ENCODE data around the gene ACBD6. TPM values are rescaled to one million over a fixed set of nuclear protein-coding genes. Genes with fewer than 3 reads are reported as not detected.

ACBD6 gene
- total and polyA plus RNA-seq, 10 of the 15 experiments (the other 5 are each of a cell fraction or from before 2014, with no cell fraction given), result 15.0 to 67.3 (median 55.0) TPM

DNA sequence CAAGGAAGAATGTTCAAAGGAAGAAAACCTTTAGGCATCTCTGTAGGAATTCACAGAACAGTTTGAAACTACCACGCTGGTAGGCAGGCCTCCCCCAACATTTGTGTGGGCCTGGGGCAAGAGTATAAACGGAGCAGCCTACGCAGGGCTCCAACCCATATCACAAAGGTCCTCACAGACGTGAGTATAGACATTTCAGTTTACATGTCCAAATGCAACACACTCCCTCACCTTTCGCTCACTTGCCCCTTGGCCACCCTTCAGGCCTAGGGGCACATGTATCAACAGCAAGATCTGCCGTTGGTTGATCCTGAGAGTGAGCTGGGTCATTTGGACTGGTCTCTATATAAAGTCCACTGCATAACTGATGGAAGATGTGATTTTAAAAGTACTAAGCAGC is 133.3 kb downstream of the ACBD6 start:
- WGBS (ENCODE audit: insufficient coverage, insufficient replicate concordance, low lambda C conversion rate, missing lambda C conversion rate), result 96% methylated on average over 6 of the region's 6 CpGs
- no peaks in the 10 kb centered on the region for H3K9me3 ChIP-seq (replicated peaks; ENCODE audit: control insufficient read depth, insufficient read depth, low read length)
- POLR2A ChIA-PET, result interaction anchor here (0.6 kb wide), 1 partner anchor 463 kb away, joined by 5 read pairs; no protein-coding TSS in a partner anchor
- no peak overlapping the region for H3K9ac ChIP-seq (ENCODE audit: control insufficient read depth, insufficient read depth, low read length)
- RAD21 ChIA-PET (ENCODE audit: unreplicated experiment), result no interaction called here
- intact Hi-C loops (cut with micrococcal nuclease; ENCODE audit: unreplicated experiment), result no loop called here
- no peaks in the 10 kb centered on the region for H3K79me2 ChIP-seq (ENCODE audit: control insufficient read depth, insufficient read depth, low read length)
- no peak for ATAC-seq
- no peaks in the 10 kb centered on the region for H3K36me3 ChIP-seq (ENCODE audit: control insufficient read depth in 2 of 2, insufficient read depth in 2 of 2, low read length in 1 of 2)
- H4K20me1 ChIP-seq (ENCODE audit: control insufficient read depth, insufficient read depth), result no peaks in the 10 kb centered on the region
- CTCF ChIA-PET, result interaction anchor here (1.6 kb wide), 1 partner anchor 113 kb away, joined by 3 read pairs; no protein-coding TSS in a partner anchor
- H3K4me1 ChIP-seq (ENCODE audit: control insufficient read depth, insufficient read depth, low read length), result no peaks in the 10 kb centered on the region
- TF ChIP-seq KDM1A (IDR thresholded peaks at IDR 0.05; ENCODE audit: borderline replicate concordance) (no peak), NBN (IDR thresholded peaks at IDR 0.05) (no peak), NFYB (IDR thresholded peaks at IDR 0.05; ENCODE audit: insufficient read depth, low read depth, low read length) (no peak), TAF1 (IDR thresholded peaks at IDR 0.05; ENCODE audit: borderline replicate concordance, low read depth, low read length) (no peak), TCF12 (IDR thresholded peaks at IDR 0.05; ENCODE audit: low read depth, low read length) (no peak), MXI1 (IDR thresholded peaks at IDR 0.05; ENCODE audit: low read depth, low read length) (no peak), BHLHE40 (IDR thresholded peaks at IDR 0.05; ENCODE audit: borderline replicate concordance in 1 of 2, low read depth in 2 of 2, low read length in 1 of 2) (no peak), SMAD5 (IDR thresholded peaks at IDR 0.05; ENCODE audit: low read depth) (no peak), STAT1 (conservative IDR thresholded peaks at IDR 0.05) (no peak), CHD4 (IDR thresholded peaks at IDR 0.05) (no peak), HDAC2 (IDR thresholded peaks at IDR 0.05) (no peak), RCOR1 (conservative IDR thresholded peaks at IDR 0.05; ENCODE audit: low read depth, low read length) (no peak)
- TF ChIP-seq, protein P1, sequence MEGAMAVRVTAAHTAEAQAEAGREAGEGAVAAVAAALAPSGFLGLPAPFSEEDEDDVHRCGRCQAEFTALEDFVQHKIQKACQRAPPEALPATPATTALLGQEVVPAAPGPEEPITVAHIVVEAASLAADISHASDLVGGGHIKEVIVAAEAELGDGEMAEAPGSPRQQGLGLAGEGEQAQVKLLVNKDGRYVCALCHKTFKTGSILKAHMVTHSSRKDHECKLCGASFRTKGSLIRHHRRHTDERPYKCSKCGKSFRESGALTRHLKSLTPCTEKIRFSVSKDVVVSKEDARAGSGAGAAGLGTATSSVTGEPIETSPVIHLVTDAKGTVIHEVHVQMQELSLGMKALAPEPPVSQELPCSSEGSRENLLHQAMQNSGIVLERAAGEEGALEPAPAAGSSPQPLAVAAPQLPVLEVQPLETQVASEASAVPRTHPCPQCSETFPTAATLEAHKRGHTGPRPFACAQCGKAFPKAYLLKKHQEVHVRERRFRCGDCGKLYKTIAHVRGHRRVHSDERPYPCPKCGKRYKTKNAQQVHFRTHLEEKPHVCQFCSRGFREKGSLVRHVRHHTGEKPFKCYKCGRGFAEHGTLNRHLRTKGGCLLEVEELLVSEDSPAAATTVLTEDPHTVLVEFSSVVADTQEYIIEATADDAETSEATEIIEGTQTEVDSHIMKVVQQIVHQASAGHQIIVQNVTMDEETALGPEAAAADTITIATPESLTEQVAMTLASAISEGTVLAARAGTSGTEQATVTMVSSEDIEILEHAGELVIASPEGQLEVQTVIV (IDR thresholded peaks at IDR 0.05; ENCODE audit: borderline replicate concordance, partially characterized antibody), result no peak
- TF ChIP-seq, protein P2, sequence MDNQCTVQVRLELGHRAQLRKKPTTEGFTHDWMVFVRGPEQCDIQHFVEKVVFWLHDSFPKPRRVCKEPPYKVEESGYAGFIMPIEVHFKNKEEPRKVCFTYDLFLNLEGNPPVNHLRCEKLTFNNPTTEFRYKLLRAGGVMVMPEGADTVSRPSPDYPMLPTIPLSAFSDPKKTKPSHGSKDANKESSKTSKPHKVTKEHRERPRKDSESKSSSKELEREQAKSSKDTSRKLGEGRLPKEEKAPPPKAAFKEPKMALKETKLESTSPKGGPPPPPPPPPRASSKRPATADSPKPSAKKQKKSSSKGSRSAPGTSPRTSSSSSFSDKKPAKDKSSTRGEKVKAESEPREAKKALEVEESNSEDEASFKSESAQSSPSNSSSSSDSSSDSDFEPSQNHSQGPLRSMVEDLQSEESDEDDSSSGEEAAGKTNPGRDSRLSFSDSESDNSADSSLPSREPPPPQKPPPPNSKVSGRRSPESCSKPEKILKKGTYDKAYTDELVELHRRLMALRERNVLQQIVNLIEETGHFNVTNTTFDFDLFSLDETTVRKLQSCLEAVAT (IDR thresholded peaks at IDR 0.05), result no peak
- no peak for FAIRE-seq
- no peak overlapping the region for H3K4me3 ChIP-seq
- H3K27ac ChIP-seq (ENCODE audit: control insufficient read depth, insufficient read depth), result no peak overlapping the region
- H2AFZ ChIP-seq (ENCODE audit: control insufficient read depth, low read depth, low read length), result no peak overlapping the region
- SMC1A ChIA-PET (ENCODE audit: uncharacterized antibody, unreplicated experiment), result no interaction called here
- DNase-seq (ENCODE audit: low read depth, low spot score), result no peak
- in situ Hi-C loops (cut with MboI), result no loop called here
- no TSS peak for BruUV-seq (replicated peaks)
- H3K4me2 ChIP-seq (ENCODE audit: control insufficient read depth, insufficient read depth), result no peak overlapping the region
- H3K27me3 ChIP-seq (replicated peaks in 1 of 2; ENCODE audit: control insufficient read depth in 2 of 2, insufficient read depth in 2 of 2, low read length in 1 of 2), result no peaks in the 10 kb centered on the region

Measured in GM12878 (cell line).